Measurements from ENCODE around the gene NOS2.

The NOS2 gene

GRCh38 chr17:27808628-27809027 lies 8.3 kb upstream of the NOS2 start:
- no peak overlapping the region for H2AFZ ChIP-seq (ENCODE audit: low read depth, low read length, severe bottlenecking)
- no peak overlapping the region for H3K27ac ChIP-seq (ENCODE audit: low read depth, low read length)
- H3K9me3 ChIP-seq (ENCODE audit: insufficient read depth, low read length), result no peaks in the 10 kb centered on the region
- no peak overlapping the region for H3K4me2 ChIP-seq (ENCODE audit: low read depth, low read length, poor library complexity, severe bottlenecking)
- H3K4me3 ChIP-seq (ENCODE audit: insufficient read depth, low read length, poor library complexity, severe bottlenecking), result no peak overlapping the region
- no peaks in the 10 kb centered on the region for H3K36me3 ChIP-seq (ENCODE audit: low read length)
- no peaks in the 10 kb centered on the region for H3K9me2 ChIP-seq (replicated peaks; ENCODE audit: insufficient read depth, low read length)
- TF ChIP-seq EZH2phosphoT487 (conservative IDR thresholded peaks at IDR 0.05; ENCODE audit: low read length), result no peak
- TF ChIP-seq, protein P1, sequence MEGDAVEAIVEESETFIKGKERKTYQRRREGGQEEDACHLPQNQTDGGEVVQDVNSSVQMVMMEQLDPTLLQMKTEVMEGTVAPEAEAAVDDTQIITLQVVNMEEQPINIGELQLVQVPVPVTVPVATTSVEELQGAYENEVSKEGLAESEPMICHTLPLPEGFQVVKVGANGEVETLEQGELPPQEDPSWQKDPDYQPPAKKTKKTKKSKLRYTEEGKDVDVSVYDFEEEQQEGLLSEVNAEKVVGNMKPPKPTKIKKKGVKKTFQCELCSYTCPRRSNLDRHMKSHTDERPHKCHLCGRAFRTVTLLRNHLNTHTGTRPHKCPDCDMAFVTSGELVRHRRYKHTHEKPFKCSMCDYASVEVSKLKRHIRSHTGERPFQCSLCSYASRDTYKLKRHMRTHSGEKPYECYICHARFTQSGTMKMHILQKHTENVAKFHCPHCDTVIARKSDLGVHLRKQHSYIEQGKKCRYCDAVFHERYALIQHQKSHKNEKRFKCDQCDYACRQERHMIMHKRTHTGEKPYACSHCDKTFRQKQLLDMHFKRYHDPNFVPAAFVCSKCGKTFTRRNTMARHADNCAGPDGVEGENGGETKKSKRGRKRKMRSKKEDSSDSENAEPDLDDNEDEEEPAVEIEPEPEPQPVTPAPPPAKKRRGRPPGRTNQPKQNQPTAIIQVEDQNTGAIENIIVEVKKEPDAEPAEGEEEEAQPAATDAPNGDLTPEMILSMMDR (IDR thresholded peaks at IDR 0.05; ENCODE audit: insufficient read depth, low read length, poor library complexity, severe bottlenecking), result no peak
- H3K9ac ChIP-seq (ENCODE audit: low read length), result no peak overlapping the region
- H3K79me2 ChIP-seq (ENCODE audit: insufficient read depth, low read length), result no peaks in the 10 kb centered on the region
- no peaks in the 10 kb centered on the region for H3F3A ChIP-seq (ENCODE audit: insufficient read depth)
- H4K20me1 ChIP-seq (ENCODE audit: low read depth, low read length), result no peaks in the 10 kb centered on the region
- H3K27me3 ChIP-seq (ENCODE audit: low read length), result no peaks in the 10 kb centered on the region

GRCh38 chr17:27807567-27808470 lies 7.5 kb upstream of the NOS2 start:
- Histone ChIP-seq H3K4me3 (ENCODE audit: insufficient read depth, low read length, poor library complexity, severe bottlenecking) (no peak overlapping the region), H3K27me3 (ENCODE audit: low read length) (no peaks in the 10 kb centered on the region), H3K36me3 (ENCODE audit: low read length) (no peaks in the 10 kb centered on the region), H3K27ac (ENCODE audit: low read depth, low read length) (no peak overlapping the region), H3K79me2 (ENCODE audit: insufficient read depth, low read length) (no peaks in the 10 kb centered on the region), H3K9me3 (ENCODE audit: insufficient read depth, low read length) (no peaks in the 10 kb centered on the region), H3F3A (ENCODE audit: insufficient read depth) (no peaks in the 10 kb centered on the region), H2AFZ (ENCODE audit: low read depth, low read length, severe bottlenecking) (no peak overlapping the region), H3K4me2 (ENCODE audit: low read depth, low read length, poor library complexity, severe bottlenecking) (no peak overlapping the region), H4K20me1 (ENCODE audit: low read depth, low read length) (no peaks in the 10 kb centered on the region), H3K9ac (ENCODE audit: low read length) (no peak overlapping the region), H3K9me2 (replicated peaks; ENCODE audit: insufficient read depth, low read length) (no peaks in the 10 kb centered on the region)
- TF ChIP-seq, protein P1 (IDR thresholded peaks at IDR 0.05; ENCODE audit: insufficient read depth, low read length, poor library complexity, severe bottlenecking), result no peak
- TF ChIP-seq EZH2phosphoT487 (conservative IDR thresholded peaks at IDR 0.05; ENCODE audit: low read length), result no peak

DNA sequence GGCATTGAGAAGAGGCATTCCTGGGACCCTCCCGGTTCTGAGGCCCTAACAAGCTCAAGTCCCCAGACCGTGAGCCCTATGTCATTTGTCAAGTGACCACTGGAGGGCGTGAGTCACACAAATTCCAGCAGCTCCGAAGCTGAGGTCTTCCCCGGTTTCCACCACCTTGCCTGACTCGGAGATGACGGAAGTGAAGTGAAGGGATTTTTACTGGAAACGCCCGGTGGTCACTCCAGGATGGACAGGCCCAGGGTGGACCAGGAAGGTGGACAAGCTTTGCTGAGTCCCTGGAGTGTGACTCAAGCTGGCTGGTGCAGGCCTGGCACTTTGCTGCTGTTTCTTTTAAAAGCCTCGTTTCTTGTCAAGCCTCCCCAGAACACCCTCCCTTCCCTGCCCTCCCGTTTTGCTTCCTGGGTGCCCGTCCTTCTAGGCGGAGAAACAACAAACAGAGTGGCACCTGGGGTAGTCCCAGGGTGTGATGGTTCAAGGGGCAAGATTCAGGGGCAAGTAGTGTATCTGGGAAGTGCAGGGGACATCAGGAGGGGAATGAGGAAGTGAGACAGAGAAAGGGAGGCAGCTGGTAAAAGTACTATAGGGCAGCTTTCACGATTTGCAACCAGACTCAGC lies 5.3 kb upstream of the NOS2 start:
- H3F3A ChIP-seq (ENCODE audit: insufficient read depth), result no peaks in the 10 kb centered on the region
- H3K36me3 ChIP-seq (ENCODE audit: low read length), result no peaks in the 10 kb centered on the region
- H2AFZ ChIP-seq (ENCODE audit: low read depth, low read length, severe bottlenecking), result peak overlapping the region; percentile 95
- no peaks in the 10 kb centered on the region for H3K79me2 ChIP-seq (ENCODE audit: insufficient read depth, low read length)
- no peaks in the 10 kb centered on the region for H3K9me3 ChIP-seq (ENCODE audit: insufficient read depth, low read length)
- no peaks in the 10 kb centered on the region for H3K9me2 ChIP-seq (replicated peaks; ENCODE audit: insufficient read depth, low read length)
- H3K27me3 ChIP-seq (ENCODE audit: low read length), result no peaks in the 10 kb centered on the region
- H3K9ac ChIP-seq (ENCODE audit: low read length), result peak overlapping the region; percentile 47
- H3K4me3 ChIP-seq (ENCODE audit: insufficient read depth, low read length, poor library complexity, severe bottlenecking), result peak overlapping the region; percentile 33
- H3K4me2 ChIP-seq (ENCODE audit: low read depth, low read length, poor library complexity, severe bottlenecking), result peak overlapping the region; percentile 67
- TF ChIP-seq EZH2phosphoT487 (conservative IDR thresholded peaks at IDR 0.05; ENCODE audit: low read length), result no peak
- TF ChIP-seq, protein P1 (IDR thresholded peaks at IDR 0.05; ENCODE audit: insufficient read depth, low read length, poor library complexity, severe bottlenecking), result peak; percentile 82
- H4K20me1 ChIP-seq (ENCODE audit: low read depth, low read length), result no peaks in the 10 kb centered on the region
- H3K27ac ChIP-seq (ENCODE audit: low read depth, low read length), result no peak overlapping the region

All from SU-DHL-6 (cell line).